ENCODE data around the gene SLC6A13.

DNA sequence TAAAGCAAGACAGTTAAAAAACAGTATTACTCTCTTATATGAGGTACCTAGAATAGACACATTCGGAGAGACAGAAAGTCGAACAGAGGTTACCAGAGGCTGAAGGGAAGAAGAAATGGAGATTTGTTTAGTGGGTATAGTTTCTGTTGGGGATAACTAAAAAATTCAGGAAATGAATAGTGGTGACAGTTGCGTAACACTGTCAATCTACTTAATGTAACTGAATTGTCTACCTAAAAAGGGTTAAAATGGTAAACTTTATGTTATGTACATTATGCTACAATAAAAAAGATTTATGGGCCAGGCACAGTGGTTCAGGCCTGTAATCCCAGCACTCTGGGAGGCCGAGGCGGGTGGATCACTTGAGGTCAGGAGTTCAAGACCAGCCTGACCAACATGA, 30.6 kb upstream of the SLC6A13 start:
- TF ChIP-seq EZH2 (IDR thresholded peaks at IDR 0.05; ENCODE audit: insufficient read depth, poor library complexity, severe bottlenecking) = no peak
- TF ChIP-seq EZH2phosphoT487 (IDR thresholded peaks at IDR 0.05; ENCODE audit: insufficient read depth, low read depth) = no peak

Data from GM23248 (cell line).